Lower leg skin (tissue), 3 donors: ENCODE data around the gene EDRF1.

Source experiments
- CTCF ChIP-seq, 3 donors: fragments of 450-650 bp; IDR thresholded peaks; one replicate each; pipeline ENCODE4 v1.5.1; 2016; ENCODE audit warnings: antibody characterized with exemption in 3 of 3, mild to moderate bottlenecking in 3 of 3, moderate library complexity in 2 of 3
- POLR2A ChIP-seq, 2 donors: fragments of 450-650 bp; IDR thresholded peaks; one replicate each; pipeline ENCODE4 v1.6.1; 2016 to 2017; ENCODE audit warnings: antibody characterized with exemption in 2 of 2, mild to moderate bottlenecking in 1 of 2, moderate library complexity in 1 of 2

GRCh38 chr10:125765835-125766234 is 46.3 kb downstream of the EDRF1 start:
- no peak for TF ChIP-seq CTCF (IDR thresholded peaks at IDR 0.05)
- TF ChIP-seq POLR2A (IDR thresholded peaks at IDR 0.05): no peak
